ENCODE data around the gene SDK1. TPM values are rescaled to one million over a fixed set of nuclear protein-coding genes. Genes with fewer than 3 reads are reported as not detected.

The SDK1 gene
- total RNA-seq, 3 donors from 2014 or later (not counting 1 experiment from before 2014, with no cell fraction given) = 0.05 to 0.11 TPM; not detected in 1

GRCh38 chr7:3537210-3537875, 236.3 kb downstream of the SDK1 start:
- Histone ChIP-seq H3K9me3 (ENCODE audit: control insufficient read depth, insufficient read depth, low read length) (no peaks in the 10 kb centered on the region), H3K27ac (ENCODE audit: low read length) (no peak overlapping the region), H3K4me3 (ENCODE audit: low read length) (no peak overlapping the region), H3K27me3 (ENCODE audit: control insufficient read depth, insufficient read depth, low read length) (no peaks in the 10 kb centered on the region), H3K4me1 (ENCODE audit: control insufficient read depth, insufficient read depth, low read length) (no peaks in the 10 kb centered on the region), H3K36me3 (ENCODE audit: control insufficient read depth, insufficient read depth, low read length) (no peaks in the 10 kb centered on the region)
- no peaks in the 10 kb centered on the region for H3K4me1 Mint-ChIP-seq
- intact Hi-C loops (cut with micrococcal nuclease) = no loop called here
- H3K4me3 Mint-ChIP-seq = no peak overlapping the region
- H3K36me3 Mint-ChIP-seq = no peaks in the 10 kb centered on the region
- DNase-seq (no peak), ATAC-seq (no peak)
- H3K27ac Mint-ChIP-seq = no peak overlapping the region
- H3K9me3 Mint-ChIP-seq = no peaks in the 10 kb centered on the region
- WGBS (ENCODE audit: insufficient coverage) = 82% methylated on average over 6 of the region's 6 CpGs
- no peak for TF ChIP-seq CTCF (IDR thresholded peaks at IDR 0.05)
- peaks cover 9 to 25% of the 10 kb centered on the region in 2 donors for H3K27me3 Mint-ChIP-seq (ENCODE audit: low read depth in 2 of 2)

- no peak overlapping the region for H3K27ac Mint-ChIP-seq
- H3K4me3 Mint-ChIP-seq = no peak overlapping the region
- Histone ChIP-seq H3K27me3 (ENCODE audit: control insufficient read depth, insufficient read depth, low read length) (no peaks in the 10 kb centered on the region), H3K36me3 (ENCODE audit: control insufficient read depth, insufficient read depth, low read length) (no peaks in the 10 kb centered on the region), H3K4me3 (ENCODE audit: low read length) (no peak overlapping the region), H3K4me1 (ENCODE audit: control insufficient read depth, insufficient read depth, low read length) (no peaks in the 10 kb centered on the region), H3K9me3 (ENCODE audit: control insufficient read depth, insufficient read depth, low read length) (no peaks in the 10 kb centered on the region), H3K27ac (ENCODE audit: low read length) (no peak overlapping the region)
- ATAC-seq (no peak), DNase-seq (no peak)
- H3K36me3 Mint-ChIP-seq = no peaks in the 10 kb centered on the region
- peaks cover 6 to 21% of the 10 kb centered on the region in 2 donors for H3K27me3 Mint-ChIP-seq (ENCODE audit: low read depth in 2 of 2)
- 81% methylated on average over 3 of the region's 3 CpGs for WGBS (ENCODE audit: insufficient coverage)
- intact Hi-C loops (cut with micrococcal nuclease) = no loop called here
- no peaks in the 10 kb centered on the region for H3K9me3 Mint-ChIP-seq
- no peaks in the 10 kb centered on the region for H3K4me1 Mint-ChIP-seq
- TF ChIP-seq CTCF (IDR thresholded peaks at IDR 0.05) = no peak
Observed at GRCh38 chr7:3538041-3538440, 237.0 kb downstream of the SDK1 start.

DNA sequence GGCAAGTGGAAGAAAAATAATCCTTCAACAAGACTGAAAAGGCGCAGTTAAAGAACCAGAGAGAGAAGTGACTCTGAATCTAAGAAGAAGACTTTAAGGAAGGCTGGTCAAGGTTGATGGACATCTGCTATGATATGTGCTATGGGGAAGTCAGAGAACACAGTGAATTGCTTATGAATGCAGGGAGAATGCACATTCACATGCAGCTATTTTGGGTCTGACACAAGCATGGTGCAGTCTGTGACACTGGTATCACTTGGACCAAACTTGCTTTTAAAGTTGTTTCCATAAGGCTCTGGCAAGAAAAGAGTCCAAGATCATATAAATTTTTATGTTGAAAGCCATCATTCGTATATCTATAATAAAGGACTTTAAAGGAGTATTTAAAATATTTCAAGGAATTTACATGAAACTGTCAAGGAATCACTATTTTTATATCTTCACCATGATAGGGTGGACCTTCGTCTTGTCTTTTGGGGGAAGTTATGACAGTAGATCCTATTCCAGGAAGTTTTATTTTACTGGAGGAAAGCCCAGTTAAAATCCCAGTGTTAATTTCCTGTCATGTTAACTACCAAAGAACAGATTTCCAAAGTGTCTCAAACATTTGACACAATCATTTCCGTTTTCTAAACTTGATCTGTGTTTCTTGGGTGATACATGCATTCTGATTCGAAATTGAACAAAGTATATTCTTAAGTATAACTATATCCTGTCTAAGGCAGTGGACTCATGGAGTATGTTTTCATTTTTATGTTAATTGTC, 239.6 kb downstream of the SDK1 start:
- no peak overlapping the region for H3K4me3 Mint-ChIP-seq
- no peak for DNase-seq
- intact Hi-C loops (cut with micrococcal nuclease) = no loop called here
- Histone ChIP-seq H3K27ac (ENCODE audit: low read length) (no peak overlapping the region), H3K27me3 (ENCODE audit: control insufficient read depth, insufficient read depth, low read length) (no peaks in the 10 kb centered on the region), H3K36me3 (ENCODE audit: control insufficient read depth, insufficient read depth, low read length) (no peaks in the 10 kb centered on the region), H3K9me3 (ENCODE audit: control insufficient read depth, insufficient read depth, low read length) (no peaks in the 10 kb centered on the region), H3K4me1 (ENCODE audit: control insufficient read depth, insufficient read depth, low read length) (no peaks in the 10 kb centered on the region), H3K4me3 (ENCODE audit: low read length) (no peak overlapping the region)
- no peak for TF ChIP-seq CTCF (IDR thresholded peaks at IDR 0.05)
- H3K4me1 Mint-ChIP-seq = no peaks in the 10 kb centered on the region
- no peak overlapping the region for H3K27ac Mint-ChIP-seq
- no peaks in the 10 kb centered on the region for H3K9me3 Mint-ChIP-seq
- peaks cover 8 to 26% of the 10 kb centered on the region in 2 donors for H3K27me3 Mint-ChIP-seq (ENCODE audit: low read depth in 2 of 2)
- WGBS (ENCODE audit: insufficient coverage) = 98% methylated on average over 2 of the region's 5 CpGs
- no peak for ATAC-seq
- no peaks in the 10 kb centered on the region for H3K36me3 Mint-ChIP-seq
